ENCODE results near the gene HSBP1.

Gene HSBP1

GRCh38 chr16:83850947-83851346, 43.2 kb downstream of the HSBP1 start:
- no peak for DNase-seq (ENCODE audit: low spot score in 2 of 2)
- Mint-ChIP-seq H3K4me1 (no peaks in the 10 kb centered on the region), H3K27ac (ENCODE audit: low read depth) (no peak overlapping the region), H3K4me3 (no peak overlapping the region), H3K9me3 (no peaks in the 10 kb centered on the region), H3K36me3 (ENCODE audit: insufficient read depth) (no peaks in the 10 kb centered on the region), H3K27me3 (peaks cover 36% of the 10 kb centered on the region)
- no peak for ATAC-seq (replicated peaks; ENCODE audit: extremely low read depth, poor library complexity, severe bottlenecking)

- ATAC-seq (replicated peaks; ENCODE audit: extremely low read depth, poor library complexity, severe bottlenecking) = no peak
- no peaks in the 10 kb centered on the region for H3K9me3 Mint-ChIP-seq
- DNase-seq (ENCODE audit: low spot score in 2 of 2) = no peak
- no peaks in the 10 kb centered on the region for H3K36me3 Mint-ChIP-seq (ENCODE audit: insufficient read depth)
- no peak overlapping the region for H3K27ac Mint-ChIP-seq (ENCODE audit: low read depth)
- no peaks in the 10 kb centered on the region for H3K4me1 Mint-ChIP-seq
- H3K27me3 Mint-ChIP-seq = peaks cover 36% of the 10 kb centered on the region
- H3K4me3 Mint-ChIP-seq = no peak overlapping the region
These were observed 43.7 kb downstream of the HSBP1 start for GRCh38 chr16:83851473-83851872.

GRCh38 chr16:83852774-83853173, 45.0 kb downstream of the HSBP1 start:
- no peak overlapping the region for H3K27ac Mint-ChIP-seq (ENCODE audit: low read depth)

GRCh38 chr16:83853834-83854233, 46.1 kb downstream of the HSBP1 start:
- H3K36me3 Mint-ChIP-seq (ENCODE audit: insufficient read depth) = no peaks in the 10 kb centered on the region
- DNase-seq (ENCODE audit: low spot score in 2 of 2) (no peak), ATAC-seq (replicated peaks; ENCODE audit: extremely low read depth, poor library complexity, severe bottlenecking) (no peak)
- peaks cover 47% of the 10 kb centered on the region for H3K27me3 Mint-ChIP-seq
- no peak overlapping the region for H3K27ac Mint-ChIP-seq (ENCODE audit: low read depth)
- H3K9me3 Mint-ChIP-seq = no peaks in the 10 kb centered on the region
- no peaks in the 10 kb centered on the region for H3K4me1 Mint-ChIP-seq
- H3K4me3 Mint-ChIP-seq = no peak overlapping the region

More at GRCh38 chr16:83852774-83853173, 45.0 kb downstream of the HSBP1 start:
- H3K4me3 Mint-ChIP-seq = no peak overlapping the region
- H3K4me1 Mint-ChIP-seq = no peaks in the 10 kb centered on the region
- no peak for ATAC-seq (replicated peaks; ENCODE audit: extremely low read depth, poor library complexity, severe bottlenecking)
- H3K27me3 Mint-ChIP-seq = peaks cover 39% of the 10 kb centered on the region
- H3K36me3 Mint-ChIP-seq (ENCODE audit: insufficient read depth) = no peaks in the 10 kb centered on the region
- no peaks in the 10 kb centered on the region for H3K9me3 Mint-ChIP-seq
- no peak for DNase-seq (ENCODE audit: low spot score in 2 of 2)

GRCh38 chr16:83854420-83854819, 46.6 kb downstream of the HSBP1 start:
- H3K4me1 Mint-ChIP-seq = no peaks in the 10 kb centered on the region
- no peaks in the 10 kb centered on the region for H3K9me3 Mint-ChIP-seq
- ATAC-seq (replicated peaks; ENCODE audit: extremely low read depth, poor library complexity, severe bottlenecking) = no peak
- H3K36me3 Mint-ChIP-seq (ENCODE audit: insufficient read depth) = no peaks in the 10 kb centered on the region
- no peak overlapping the region for H3K27ac Mint-ChIP-seq (ENCODE audit: low read depth)
- no peak for DNase-seq (ENCODE audit: low spot score in 2 of 2)
- peaks cover 42% of the 10 kb centered on the region for H3K27me3 Mint-ChIP-seq
- no peak overlapping the region for H3K4me3 Mint-ChIP-seq

- Mint-ChIP-seq H3K4me1 (no peaks in the 10 kb centered on the region), H3K4me3 (no peak overlapping the region), H3K27ac (ENCODE audit: low read depth) (no peak overlapping the region), H3K36me3 (ENCODE audit: insufficient read depth) (peaks cover 1% of the 10 kb centered on the region), H3K27me3 (peaks cover 34% of the 10 kb centered on the region), H3K9me3 (no peaks in the 10 kb centered on the region)
- DNase-seq (ENCODE audit: low spot score in 2 of 2) (no peak), ATAC-seq (replicated peaks; ENCODE audit: extremely low read depth, poor library complexity, severe bottlenecking) (no peak)
These were observed 49.0 kb downstream of the HSBP1 start for GRCh38 chr16:83856792-83857191.

GRCh38 chr16:83859265-83859664, 51.5 kb downstream of the HSBP1 start:
- H3K27ac Mint-ChIP-seq (ENCODE audit: low read depth) = no peak overlapping the region
- H3K27me3 Mint-ChIP-seq = peaks cover 35% of the 10 kb centered on the region
- H3K9me3 Mint-ChIP-seq = no peaks in the 10 kb centered on the region
- no peak overlapping the region for H3K4me3 Mint-ChIP-seq
- DNase-seq (ENCODE audit: low spot score in 2 of 2) = no peak
- no peaks in the 10 kb centered on the region for H3K4me1 Mint-ChIP-seq
- ATAC-seq (replicated peaks; ENCODE audit: extremely low read depth, poor library complexity, severe bottlenecking) = no peak
- H3K36me3 Mint-ChIP-seq (ENCODE audit: insufficient read depth) = peaks cover 1% of the 10 kb centered on the region

GRCh38 chr16:83862661-83863060, 54.9 kb downstream of the HSBP1 start:
- Mint-ChIP-seq H3K36me3 (ENCODE audit: insufficient read depth) (peaks cover 1% of the 10 kb centered on the region), H3K9me3 (peaks cover 9% of the 10 kb centered on the region), H3K4me3 (no peak overlapping the region), H3K27ac (ENCODE audit: low read depth) (no peak overlapping the region), H3K27me3 (peaks cover 52% of the 10 kb centered on the region), H3K4me1 (no peaks in the 10 kb centered on the region)
- ATAC-seq (replicated peaks; ENCODE audit: extremely low read depth, poor library complexity, severe bottlenecking) = no peak
- DNase-seq (ENCODE audit: low spot score in 2 of 2) = no peak

- Mint-ChIP-seq H3K9me3 (peaks cover 9% of the 10 kb centered on the region), H3K36me3 (ENCODE audit: insufficient read depth) (peaks cover 1% of the 10 kb centered on the region), H3K4me1 (no peaks in the 10 kb centered on the region), H3K27me3 (peaks cover 51% of the 10 kb centered on the region), H3K27ac (ENCODE audit: low read depth) (no peak overlapping the region), H3K4me3 (no peak overlapping the region)
- DNase-seq (ENCODE audit: low spot score in 2 of 2) = no peak
- ATAC-seq (replicated peaks; ENCODE audit: extremely low read depth, poor library complexity, severe bottlenecking) = no peak
These were observed 55.9 kb downstream of the HSBP1 start for GRCh38 chr16:83863682-83864081.

Data from central memory CD8-positive, alpha-beta T cell (primary cell).